GM12872 (cell line): ENCODE results near the gene SLC9A8.

Experiments
- TF ChIP-seq, protein P1 (sequence below): IDR thresholded peaks from 3 replicates; pipeline ENCODE4 v1.5.1; 2011; ENCODE audit warnings: low read depth, mild to moderate bottlenecking, low read length, moderate library complexity; ENCODE audit not compliant: insufficient read depth

SLC9A8 gene

DNA sequence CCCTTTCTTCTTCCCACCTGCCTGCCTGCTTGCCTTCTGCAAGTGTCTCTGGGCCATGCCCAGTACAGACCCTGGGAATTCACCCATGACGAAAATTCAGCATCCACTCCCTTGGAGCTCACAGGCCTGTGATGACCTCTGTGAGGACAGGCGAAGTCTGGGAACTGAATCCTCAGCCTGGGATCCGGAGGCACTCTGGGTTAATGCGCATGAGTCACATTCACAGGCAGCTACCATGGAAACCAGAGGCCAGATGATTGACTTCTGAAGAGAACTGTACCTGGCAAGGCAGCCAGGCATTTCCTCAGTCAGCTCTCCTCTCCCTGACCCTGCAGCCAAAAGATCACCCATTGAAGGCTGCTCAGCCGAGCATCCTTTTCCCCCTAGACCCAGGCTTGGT is 41.0 kb downstream of the SLC9A8 start:
- TF ChIP-seq, protein P1, sequence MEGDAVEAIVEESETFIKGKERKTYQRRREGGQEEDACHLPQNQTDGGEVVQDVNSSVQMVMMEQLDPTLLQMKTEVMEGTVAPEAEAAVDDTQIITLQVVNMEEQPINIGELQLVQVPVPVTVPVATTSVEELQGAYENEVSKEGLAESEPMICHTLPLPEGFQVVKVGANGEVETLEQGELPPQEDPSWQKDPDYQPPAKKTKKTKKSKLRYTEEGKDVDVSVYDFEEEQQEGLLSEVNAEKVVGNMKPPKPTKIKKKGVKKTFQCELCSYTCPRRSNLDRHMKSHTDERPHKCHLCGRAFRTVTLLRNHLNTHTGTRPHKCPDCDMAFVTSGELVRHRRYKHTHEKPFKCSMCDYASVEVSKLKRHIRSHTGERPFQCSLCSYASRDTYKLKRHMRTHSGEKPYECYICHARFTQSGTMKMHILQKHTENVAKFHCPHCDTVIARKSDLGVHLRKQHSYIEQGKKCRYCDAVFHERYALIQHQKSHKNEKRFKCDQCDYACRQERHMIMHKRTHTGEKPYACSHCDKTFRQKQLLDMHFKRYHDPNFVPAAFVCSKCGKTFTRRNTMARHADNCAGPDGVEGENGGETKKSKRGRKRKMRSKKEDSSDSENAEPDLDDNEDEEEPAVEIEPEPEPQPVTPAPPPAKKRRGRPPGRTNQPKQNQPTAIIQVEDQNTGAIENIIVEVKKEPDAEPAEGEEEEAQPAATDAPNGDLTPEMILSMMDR: no peak

DNA sequence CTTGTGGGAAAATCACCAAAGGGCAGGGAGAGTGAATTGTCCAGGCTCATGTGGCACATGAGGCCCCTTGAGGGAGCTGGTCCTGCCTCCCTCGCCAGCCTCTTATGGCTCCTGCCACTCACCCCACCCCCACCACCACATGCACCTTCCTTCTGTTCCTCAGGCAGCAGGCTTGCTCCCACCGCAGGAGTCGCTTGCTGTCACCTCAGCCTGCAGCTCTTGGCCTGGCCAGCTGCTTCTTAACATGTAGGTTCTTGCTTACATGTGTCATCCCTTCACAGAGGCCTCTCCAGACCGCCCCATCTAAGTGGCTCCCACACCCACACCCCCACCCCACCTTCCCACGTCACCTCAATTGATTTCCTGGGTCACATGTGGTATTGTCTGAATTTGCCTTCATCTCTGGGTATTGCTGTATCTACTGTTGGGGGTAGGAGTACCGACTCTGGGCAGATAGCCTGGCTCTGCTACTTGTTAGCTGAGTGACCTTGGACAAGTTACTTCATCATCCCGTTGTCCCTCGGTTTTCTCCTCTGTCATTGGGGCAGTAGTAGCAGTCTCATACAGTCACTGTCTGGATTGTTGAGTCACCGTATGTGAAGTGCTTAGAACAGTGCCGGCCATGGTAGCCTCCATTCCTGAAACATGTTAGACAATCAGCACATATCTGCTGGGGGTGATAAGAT is 41.7 kb downstream of the SLC9A8 start:
- TF ChIP-seq, protein P1: no peak

DNA sequence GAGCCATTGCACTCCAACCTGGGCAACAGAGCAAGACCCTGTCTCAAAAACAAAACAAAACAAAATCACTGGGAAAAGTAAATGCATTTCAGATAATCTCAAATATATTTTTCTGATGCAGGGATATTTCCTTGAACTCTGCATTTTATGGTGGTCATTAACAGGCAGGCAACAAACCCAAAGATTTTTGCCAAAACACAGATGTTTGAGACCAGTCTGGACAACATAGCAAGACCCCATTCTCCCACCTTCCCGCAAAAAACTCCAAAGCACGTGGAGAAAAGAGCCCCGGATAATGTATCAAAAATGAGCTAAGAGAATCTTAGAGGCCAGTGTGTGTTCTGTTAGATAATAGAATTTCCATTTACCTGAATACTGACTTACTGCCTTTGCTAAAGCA is 44.3 kb downstream of the SLC9A8 start:
- TF ChIP-seq, protein P1: no peak

DNA sequence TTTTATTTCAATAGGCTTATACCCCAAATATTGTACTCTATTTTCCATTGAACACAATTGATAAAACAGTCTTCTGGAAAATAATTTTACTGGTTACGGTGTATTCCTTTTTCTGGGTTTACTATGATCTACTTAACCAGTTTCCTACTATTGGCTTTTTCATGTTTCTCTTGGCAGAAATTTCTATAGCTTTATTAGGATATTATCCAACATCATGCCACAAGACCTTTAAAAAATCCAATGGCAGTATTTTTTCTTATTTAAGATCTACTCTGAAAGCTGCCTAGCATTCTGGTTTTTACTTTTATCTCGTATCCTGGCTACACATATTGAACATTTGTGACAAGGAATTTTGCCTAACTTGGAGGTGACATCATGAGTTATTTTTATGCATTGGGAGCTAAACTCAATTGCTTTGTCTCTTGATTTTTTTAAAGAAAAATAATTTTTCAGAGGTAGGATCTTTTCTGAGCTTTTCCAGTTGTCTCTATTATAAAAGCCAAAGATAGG is 45.5 kb downstream of the SLC9A8 start:
- TF ChIP-seq, protein P1: no peak

DNA sequence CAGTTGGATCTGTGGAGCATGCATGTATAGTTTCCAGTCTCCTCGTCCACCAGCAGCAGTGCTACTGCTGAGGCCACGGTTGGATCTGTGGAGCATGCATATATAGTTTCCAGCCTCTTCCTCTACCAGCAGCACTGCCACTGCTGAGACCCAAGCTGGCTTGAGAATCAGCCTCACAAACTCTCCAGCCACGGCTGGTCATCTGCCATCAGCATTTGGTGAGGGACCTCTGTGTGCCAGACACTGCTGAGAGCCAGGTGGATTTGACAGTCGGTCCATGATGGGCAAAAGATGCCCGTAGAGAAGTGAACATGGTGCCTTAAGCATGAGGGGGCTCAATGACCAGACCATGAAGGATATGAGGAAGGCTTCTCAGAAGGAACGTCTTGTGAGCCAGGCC is 46.4 kb downstream of the SLC9A8 start:
- TF ChIP-seq, protein P1: no peak

DNA sequence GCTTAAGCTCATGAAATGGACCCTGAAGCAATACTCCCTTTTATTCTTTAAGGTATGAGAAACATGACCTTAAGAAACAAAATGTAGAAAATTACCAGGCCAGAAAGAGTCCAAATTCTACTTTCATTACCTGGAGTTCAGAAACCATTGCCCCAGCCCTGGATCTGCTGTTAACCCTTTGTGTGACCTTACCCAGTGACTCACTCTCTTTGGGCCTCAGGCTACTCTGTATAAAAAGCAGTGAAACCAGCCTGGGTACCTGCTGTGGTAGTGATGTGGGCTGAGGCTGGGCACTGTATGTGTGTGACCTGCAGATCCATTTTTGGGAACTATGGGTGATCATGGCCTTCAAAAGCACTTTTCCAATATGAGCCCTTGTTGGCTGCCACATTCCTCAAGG is 47.2 kb downstream of the SLC9A8 start:
- TF ChIP-seq, protein P1: no peak

DNA sequence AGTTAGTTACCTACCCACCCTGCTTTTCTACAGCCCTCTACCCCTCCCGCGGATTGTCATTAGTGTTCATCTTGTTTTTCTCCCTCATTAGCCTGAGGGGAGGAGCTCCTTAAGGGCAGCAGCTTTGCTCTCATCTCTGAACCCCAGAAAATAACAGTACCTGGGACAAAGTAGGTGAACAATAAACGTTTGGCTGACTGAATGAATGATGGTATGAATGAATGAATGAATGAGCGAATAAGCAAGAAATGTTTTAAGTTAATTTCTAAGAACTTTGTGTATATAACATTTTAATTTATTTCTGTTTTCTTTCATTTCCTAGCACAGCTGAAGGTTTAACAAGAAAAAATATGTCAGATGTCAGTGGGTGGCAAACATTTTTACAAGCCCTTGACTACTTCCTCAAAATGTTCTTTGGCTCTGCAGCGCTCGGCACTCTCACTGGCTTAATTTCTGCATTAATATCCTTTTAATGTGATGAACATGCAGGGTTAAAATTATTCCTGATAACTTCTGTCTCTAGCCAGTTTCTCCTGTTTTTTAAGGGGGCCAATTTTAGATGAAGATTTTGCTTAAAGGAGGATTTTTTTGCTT is 50.1 kb downstream of the SLC9A8 start:
- TF ChIP-seq, protein P1: no peak
